ENCODE measurements around the gene ZNF175. TPM values are rescaled to one million over a fixed set of nuclear protein-coding genes. Genes with fewer than 3 reads are reported as not detected.

ZNF175 gene
- total and polyA plus RNA-seq, 2 donors (not counting 3 experiments of a cell fraction or from before 2014, with no cell fraction given): 4.9 to 16.5 TPM

DNA sequence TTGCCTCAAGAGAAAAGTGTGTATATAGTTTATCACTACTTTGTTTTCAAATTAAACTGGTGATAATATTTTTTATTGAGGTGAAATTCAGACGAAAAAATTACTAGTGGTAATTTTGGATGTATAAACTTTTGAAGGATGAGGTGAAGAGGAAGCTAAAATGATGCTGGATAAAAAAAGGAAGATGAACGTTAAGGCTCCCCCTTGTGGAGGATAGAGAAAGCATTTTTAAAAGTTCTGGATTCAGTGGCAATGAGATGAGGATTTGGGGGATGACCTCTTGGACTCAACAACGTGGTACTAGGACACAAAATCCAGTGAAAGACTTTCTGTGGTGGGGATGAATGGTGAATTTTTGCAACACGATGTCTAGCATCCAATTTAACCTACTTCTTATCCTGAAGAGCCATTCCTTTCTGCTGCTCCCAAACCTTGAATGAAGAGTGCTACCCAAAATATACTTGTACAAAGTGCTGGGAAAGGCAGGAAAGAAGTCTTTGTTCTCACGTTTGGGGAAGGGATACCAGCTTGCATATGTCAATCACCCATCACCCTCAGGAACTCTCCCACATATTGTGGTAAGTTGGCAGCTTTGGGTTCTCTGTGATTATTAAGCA is 66.4 kb downstream of the ZNF175 start:
- Histone ChIP-seq H3K4me2 (ENCODE audit: insufficient read depth, low read length) (no peak overlapping the region), H3K79me2 (ENCODE audit: control insufficient read depth, insufficient read depth, low read length) (no peaks in the 10 kb centered on the region), H3K27ac (ENCODE audit: insufficient read depth, low read depth, low read length) (no peak overlapping the region), H4K20me1 (replicated peaks; ENCODE audit: control insufficient read depth, extremely low read depth, insufficient read depth, low read length) (no peaks in the 10 kb centered on the region), H3K9me1 (replicated peaks; ENCODE audit: control insufficient read depth, extremely low read depth, insufficient read depth, low read length) (no peaks in the 10 kb centered on the region), H3K4me1 (ENCODE audit: control insufficient read depth, extremely low read depth, insufficient read depth, low read length) (no peaks in the 10 kb centered on the region), H3K9ac (replicated peaks; ENCODE audit: extremely low read depth, insufficient read depth, low read length) (no peak overlapping the region), H3K36me3 (ENCODE audit: control insufficient read depth in 2 of 2, extremely low read depth in 1 of 2, insufficient read depth in 2 of 2, low read length in 2 of 2) (no peaks in the 10 kb centered on the region), H3K27me3 (ENCODE audit: control insufficient read depth in 2 of 2, insufficient read depth in 2 of 2, low read length in 2 of 2) (peaks cover 3 to 6% of the 10 kb centered on the region in 2 experiments), H3K9me3 (replicated peaks; ENCODE audit: control insufficient read depth, insufficient read depth, low read length) (no peaks in the 10 kb centered on the region), H2AFZ (ENCODE audit: low read depth, low read length) (no peak overlapping the region), H3K4me3 (replicated peaks in 1 of 3; ENCODE audit: insufficient read depth in 1 of 3, low read depth in 1 of 3, low read length in 3 of 3) (no peak overlapping the region)
- FAIRE-seq: peak; percentile 63
- peak; percentile 19 for DNase-seq (ENCODE audit: low read depth, low spot score)
- ChIA-PET POLR2A (no interaction called here), CTCF (interaction anchor here (0.6 to 4.2 kb wide), 22 partner anchors 10 to 216 kb away, joined by 3 to 89 read pairs (median 4); partner anchors contain the start of genes SIGLEC14 and ZNF175)
- no TSS peak for BruUV-seq (replicated peaks)
- TF ChIP-seq, protein P1, sequence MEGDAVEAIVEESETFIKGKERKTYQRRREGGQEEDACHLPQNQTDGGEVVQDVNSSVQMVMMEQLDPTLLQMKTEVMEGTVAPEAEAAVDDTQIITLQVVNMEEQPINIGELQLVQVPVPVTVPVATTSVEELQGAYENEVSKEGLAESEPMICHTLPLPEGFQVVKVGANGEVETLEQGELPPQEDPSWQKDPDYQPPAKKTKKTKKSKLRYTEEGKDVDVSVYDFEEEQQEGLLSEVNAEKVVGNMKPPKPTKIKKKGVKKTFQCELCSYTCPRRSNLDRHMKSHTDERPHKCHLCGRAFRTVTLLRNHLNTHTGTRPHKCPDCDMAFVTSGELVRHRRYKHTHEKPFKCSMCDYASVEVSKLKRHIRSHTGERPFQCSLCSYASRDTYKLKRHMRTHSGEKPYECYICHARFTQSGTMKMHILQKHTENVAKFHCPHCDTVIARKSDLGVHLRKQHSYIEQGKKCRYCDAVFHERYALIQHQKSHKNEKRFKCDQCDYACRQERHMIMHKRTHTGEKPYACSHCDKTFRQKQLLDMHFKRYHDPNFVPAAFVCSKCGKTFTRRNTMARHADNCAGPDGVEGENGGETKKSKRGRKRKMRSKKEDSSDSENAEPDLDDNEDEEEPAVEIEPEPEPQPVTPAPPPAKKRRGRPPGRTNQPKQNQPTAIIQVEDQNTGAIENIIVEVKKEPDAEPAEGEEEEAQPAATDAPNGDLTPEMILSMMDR (IDR thresholded peaks at IDR 0.05; ENCODE audit: extremely low read depth in 1 of 2, insufficient read depth in 1 of 2, low read depth in 1 of 2, low read length in 2 of 2): peak; percentile 43 to 46
- TF ChIP-seq EZH2 (IDR thresholded peaks at IDR 0.05; ENCODE audit: borderline replicate concordance, low read depth, low read length, severe bottlenecking) (no peak), JUN (IDR thresholded peaks at IDR 0.05; ENCODE audit: borderline replicate concordance, insufficient read depth, insufficient read length, low read depth) (no peak)
- intact Hi-C loops (cut with micrococcal nuclease): loop anchor here (1.0 kb wide), 1 partner anchor 164 kb away; no protein-coding TSS in a partner anchor
- dilution Hi-C loops (cut with MboI; ENCODE audit: extremely low pct_ligation_motif_present, low sequenced_read_pairs): no loop called here

DNA sequence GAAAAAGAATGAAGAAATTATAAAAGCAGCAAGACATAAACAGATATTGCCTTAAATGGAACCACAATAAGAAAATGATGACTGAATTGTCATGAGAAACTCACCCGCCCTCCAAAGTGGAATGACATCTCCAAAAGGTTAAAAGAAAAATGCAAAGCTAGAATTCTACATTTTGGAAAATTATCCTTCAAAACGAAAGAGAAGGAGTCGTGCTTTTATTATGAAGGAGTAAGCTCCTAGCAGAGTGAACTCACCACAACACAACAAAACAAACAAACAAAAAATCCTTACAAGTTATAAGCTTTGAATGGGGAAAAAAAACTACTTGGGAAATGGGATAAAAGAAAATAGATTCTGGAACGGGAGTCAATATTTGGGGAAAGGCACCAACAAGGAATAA is 68.8 kb downstream of the ZNF175 start:
- TF ChIP-seq GATA2 (IDR thresholded peaks at IDR 0.05; ENCODE audit: insufficient read depth, insufficient read length, low read depth, low read length) (no peak), POLR2A (IDR thresholded peaks at IDR 0.05; ENCODE audit: low read depth, low read length) (no peak), MYC (IDR thresholded peaks at IDR 0.05; ENCODE audit: low read depth, low read length) (no peak), JUN (IDR thresholded peaks at IDR 0.05; ENCODE audit: borderline replicate concordance, insufficient read depth, insufficient read length, low read depth) (no peak), EZH2 (IDR thresholded peaks at IDR 0.05; ENCODE audit: borderline replicate concordance, low read depth, low read length, severe bottlenecking) (no peak), FOS (IDR thresholded peaks at IDR 0.05; ENCODE audit: borderline replicate concordance, insufficient read depth, low read length) (no peak), POLR2AphosphoS5 (IDR thresholded peaks at IDR 0.05; ENCODE audit: insufficient read depth, low read depth, low read length) (no peak)
- TF ChIP-seq, protein P2, sequence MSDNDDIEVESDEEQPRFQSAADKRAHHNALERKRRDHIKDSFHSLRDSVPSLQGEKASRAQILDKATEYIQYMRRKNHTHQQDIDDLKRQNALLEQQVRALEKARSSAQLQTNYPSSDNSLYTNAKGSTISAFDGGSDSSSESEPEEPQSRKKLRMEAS (IDR thresholded peaks at IDR 0.05; ENCODE audit: insufficient read depth, insufficient read length): no peak
- TF ChIP-seq, protein P1 (IDR thresholded peaks at IDR 0.05; ENCODE audit: extremely low read depth in 1 of 2, insufficient read depth in 1 of 2, low read depth in 1 of 2, low read length in 2 of 2): no peak
- H3K27ac ChIP-seq (ENCODE audit: insufficient read depth, low read depth, low read length): no peak overlapping the region
- no peak for FAIRE-seq
- no TSS peak for BruUV-seq (replicated peaks)
- dilution Hi-C loops (cut with MboI; ENCODE audit: extremely low pct_ligation_motif_present, low sequenced_read_pairs): no loop called here
- H4K20me1 ChIP-seq (replicated peaks; ENCODE audit: control insufficient read depth, extremely low read depth, insufficient read depth, low read length): no peaks in the 10 kb centered on the region
- no peaks in the 10 kb centered on the region for H3K79me2 ChIP-seq (ENCODE audit: control insufficient read depth, insufficient read depth, low read length)
- POLR2A ChIA-PET: no interaction called here
- H3K36me3 ChIP-seq (ENCODE audit: control insufficient read depth in 2 of 2, extremely low read depth in 1 of 2, insufficient read depth in 2 of 2, low read length in 2 of 2): no peaks in the 10 kb centered on the region
- CTCF ChIA-PET: interaction anchor here (1.0 to 2.8 kb wide), 5 partner anchors 17 to 218 kb away, joined by 3 to 24 read pairs (median 9); no protein-coding TSS in a partner anchor
- H3K27me3 ChIP-seq (ENCODE audit: control insufficient read depth in 2 of 2, insufficient read depth in 2 of 2, low read length in 2 of 2): peaks cover 3 to 6% of the 10 kb centered on the region in 2 experiments
- no peak overlapping the region for H2AFZ ChIP-seq (ENCODE audit: low read depth, low read length)
- no peak for DNase-seq (ENCODE audit: low read depth, low spot score)
- no peak overlapping the region for H3K4me3 ChIP-seq (replicated peaks in 1 of 3; ENCODE audit: insufficient read depth in 1 of 3, low read depth in 1 of 3, low read length in 3 of 3)
- H3K4me2 ChIP-seq (ENCODE audit: insufficient read depth, low read length): no peak overlapping the region
- no peaks in the 10 kb centered on the region for H3K9me1 ChIP-seq (replicated peaks; ENCODE audit: control insufficient read depth, extremely low read depth, insufficient read depth, low read length)
- no peaks in the 10 kb centered on the region for H3K4me1 ChIP-seq (ENCODE audit: control insufficient read depth, extremely low read depth, insufficient read depth, low read length)
- H3K9me3 ChIP-seq (replicated peaks; ENCODE audit: control insufficient read depth, insufficient read depth, low read length): no peaks in the 10 kb centered on the region
- intact Hi-C loops (cut with micrococcal nuclease): no loop called here
- no peak overlapping the region for H3K9ac ChIP-seq (replicated peaks; ENCODE audit: extremely low read depth, insufficient read depth, low read length)

Measured in endothelial cell of umbilical vein (primary cell).